CD4-positive, alpha-beta T cell (primary cell): ENCODE results near the gene TNC. TPM values are rescaled to one million over a fixed set of nuclear protein-coding genes. Genes with fewer than 3 reads are reported as not detected.

ENCODE experiments used
- ATAC-seq: fragments of 200-7000 bp; cut with Tn5 transposase; one replicate; pipeline ENCODE4 v1.10.0; 2022; ENCODE audit warnings: mild to moderate bottlenecking; ENCODE audit not compliant: poor library complexity
- CTCF ChIA-PET: fragments of 350-600 bp; sonication (Branson Sonifier 250); formaldehyde crosslinking; loops from one replicate; lab custom pipeline; 2021; ENCODE audit warnings: antibody characterized with exemption, inconsistent platforms; lab: Charles Lee
- POLR2A ChIA-PET: fragments of 350-600 bp; sonication (Branson Sonifier 250); formaldehyde crosslinking; loops from one replicate; lab custom pipeline; 2021; ENCODE audit warnings: antibody characterized with exemption, inconsistent platforms; lab: Charles Lee
- DNase-seq, 14 experiments: peaks; one replicate each; pipeline ENCODE4 v3.0.0-alpha.2; 2013 to 2020; ENCODE audit warnings: mixed read lengths in 2 of 14
- H3K27ac ChIP-seq, 2 donors: one replicate each; pipeline versions ENCODE4 v1.5.1 to v1.7.0; 2013; ENCODE audit warnings: low read length in 2 of 2, low read depth in 1 of 2, mild to moderate bottlenecking in 1 of 2
- H3K27me3 ChIP-seq, 2 experiments: 1 replicate in 1 of 2; 2 replicates in 1 of 2; pipeline versions ENCODE4 v1.6.1 to v1.7.0; 2013; ENCODE audit warnings: low read length in 2 of 2, control low read depth in 1 of 2, mild to moderate bottlenecking in 1 of 2, moderate library complexity in 1 of 2; ENCODE audit not compliant: insufficient read depth in 2 of 2, control insufficient read depth in 1 of 2
- H3K36me3 ChIP-seq: one replicate; pipeline ENCODE4 v1.6.1; 2013; ENCODE audit warnings: low read length, control low read depth; ENCODE audit not compliant: insufficient read depth
- H3K4me1 ChIP-seq: one replicate; pipeline ENCODE4 v1.6.1; 2013; ENCODE audit warnings: low read length, control low read depth; ENCODE audit not compliant: insufficient read depth
- H3K4me3 ChIP-seq: one replicate; pipeline ENCODE4 v1.5.1; 2013; ENCODE audit warnings: mild to moderate bottlenecking, low read length, moderate library complexity
- H3K9me3 ChIP-seq, 2 experiments: 1 replicate in 1 of 2; 2 replicates in 1 of 2; pipeline versions ENCODE4 v1.6.1 to v1.7.0; 2013; ENCODE audit warnings: low read length in 2 of 2, mild to moderate bottlenecking in 2 of 2, control low read depth in 1 of 2, moderate library complexity in 1 of 2; ENCODE audit not compliant: control insufficient read depth in 1 of 2, insufficient read depth in 1 of 2
- H3K27ac Mint-ChIP-seq: one replicate; pipeline ENCODE4 v1.8.0; 2020; ENCODE audit warnings: mixed read lengths
- H3K27me3 Mint-ChIP-seq: one replicate; pipeline ENCODE4 v1.8.0; 2021; ENCODE audit warnings: mixed read lengths
- H3K36me3 Mint-ChIP-seq: one replicate; pipeline ENCODE4 v1.8.0; 2021; ENCODE audit warnings: low read depth, mixed read lengths
- H3K4me1 Mint-ChIP-seq: one replicate; pipeline ENCODE4 v1.8.0; 2021; ENCODE audit warnings: low read depth, mixed read lengths
- H3K4me3 Mint-ChIP-seq: one replicate; pipeline ENCODE4 v1.8.0; 2020; ENCODE audit warnings: mild to moderate bottlenecking, mixed read lengths
- H3K9me3 Mint-ChIP-seq: one replicate; pipeline ENCODE4 v1.8.0; 2020; ENCODE audit warnings: mixed read lengths
- CTCF ChIP-seq: fragments of 200-600 bp; IDR thresholded peaks from one replicate; pipeline ENCODE4 v1.8.0; 2022; ENCODE audit warnings: antibody characterized with exemption, mild to moderate bottlenecking
- intact Hi-C, 2 experiments: fragments of 100-400 bp; cut with DNase I in 1 of 2; cut with micrococcal nuclease in 1 of 2; formaldehyde crosslinking; loops; one replicate each; pipeline versions ENCODE4 v1.15.1 to v1.9.0; 2023 to 2025; cut with DNase I, micrococcal nuclease
- total RNA-seq, 174 experiments: library from RNA in 2 of 174; stranded (reverse) in 2 of 174; gene quantifications; one replicate each; pipeline ENCODE4 v1.2.3 and lab custom pipeline; 2021 to 2026

The TNC gene
- total RNA-seq, 2 experiments from 2014 or later: 0.03 to 0.05 TPM

GRCh38 chr9:115034801-115035200 is 83.2 kb downstream of the TNC start:
- intact Hi-C loops: no loop called here
- ChIA-PET POLR2A (no interaction called here), CTCF (no interaction called here)
- Histone ChIP-seq H3K27me3 (no peaks in the 10 kb centered on the region), H3K36me3 (no peaks in the 10 kb centered on the region), H3K4me3 (no peak overlapping the region), H3K9me3 (no peaks in the 10 kb centered on the region), H3K27ac (no peak overlapping the region), H3K4me1 (peaks cover 9% of the 10 kb centered on the region)
- no peak for DNase-seq
- Mint-ChIP-seq H3K36me3 (no peaks in the 10 kb centered on the region), H3K27me3 (no peaks in the 10 kb centered on the region), H3K4me1 (peaks cover 7% of the 10 kb centered on the region), H3K27ac (no peak overlapping the region), H3K9me3 (no peaks in the 10 kb centered on the region), H3K4me3 (no peak overlapping the region)
- no peak for ATAC-seq
- TF ChIP-seq CTCF: no peak

- POLR2A ChIA-PET: no interaction called here
- Mint-ChIP-seq H3K27me3 (no peaks in the 10 kb centered on the region), H3K27ac (no peak overlapping the region), H3K4me3 (no peak overlapping the region), H3K9me3 (no peaks in the 10 kb centered on the region), H3K4me1 (peaks cover 7% of the 10 kb centered on the region), H3K36me3 (no peaks in the 10 kb centered on the region)
- Histone ChIP-seq H3K4me1 (peaks cover 9% of the 10 kb centered on the region), H3K27ac (no peak overlapping the region), H3K9me3 (no peaks in the 10 kb centered on the region), H3K36me3 (no peaks in the 10 kb centered on the region), H3K27me3 (no peaks in the 10 kb centered on the region), H3K4me3 (no peak overlapping the region)
- no peak for TF ChIP-seq CTCF
- intact Hi-C loops: no loop called here
- ATAC-seq: no peak
- DNase-seq: no peak
- CTCF ChIA-PET: no interaction called here
Measured at GRCh38 chr9:115033800-115034199, 84.2 kb downstream of the TNC start.

- Histone ChIP-seq H3K27ac (no peak overlapping the region), H3K9me3 (no peaks in the 10 kb centered on the region), H3K36me3 (no peaks in the 10 kb centered on the region), H3K4me3 (no peak overlapping the region), H3K27me3 (no peaks in the 10 kb centered on the region), H3K4me1 (peaks cover 9% of the 10 kb centered on the region)
- CTCF ChIA-PET: no interaction called here
- Mint-ChIP-seq H3K27me3 (peaks cover 7% of the 10 kb centered on the region), H3K4me3 (no peak overlapping the region), H3K27ac (no peak overlapping the region), H3K4me1 (peaks cover 7% of the 10 kb centered on the region), H3K36me3 (no peaks in the 10 kb centered on the region), H3K9me3 (no peaks in the 10 kb centered on the region)
- ATAC-seq (no peak), DNase-seq (no peak)
- TF ChIP-seq CTCF: no peak
- intact Hi-C loops: no loop called here
- POLR2A ChIA-PET: no interaction called here
Measured at GRCh38 chr9:115032296-115032695, 85.7 kb downstream of the TNC start.
